OCI-LY3 (cell line): ENCODE results near the gene RBMS3.

Experiments
- H2AFZ ChIP-seq: fragments of 200-600, 300-600 bp; shearing (Covaris generic); 2 replicates; pipeline ENCODE4 v1.6.0; 2014; ENCODE audit warnings: antibody characterized with exemption, low read depth, low read length
- H3K27ac ChIP-seq: fragments of 200-600, 300-600 bp; sonication (generic); 2 replicates; pipeline ENCODE4 v1.5.1; 2014; ENCODE audit warnings: mild to moderate bottlenecking, low read length, moderate library complexity, mixed read lengths
- H3K27me3 ChIP-seq: fragments of 200-600, 300-600 bp; sonication (generic); 2 replicates; pipeline ENCODE4 v1.6.1; 2014; ENCODE audit warnings: low read depth, low read length, mixed read lengths
- H3K36me3 ChIP-seq: fragments of 200-600, 300-600 bp; sonication (generic); replicated peaks from 2 replicates; pipeline ENCODE3; 2014; ENCODE audit warnings: low read depth, low read length, mixed read lengths
- H3K4me1 ChIP-seq: fragments of 300-600, 200-600 bp; sonication (generic); 2 replicates; pipeline ENCODE4 v1.6.1; 2014; ENCODE audit warnings: low read length, mixed read lengths
- H3K4me2 ChIP-seq: fragments of 200-600, 300-600 bp; sonication (generic); 2 replicates; pipeline ENCODE4 v1.6.1; 2014; ENCODE audit warnings: low read length, mixed read lengths
- H3K4me3 ChIP-seq: fragments of 300-600, 200-600 bp; sonication (generic); 2 replicates; pipeline ENCODE4 v1.5.1; 2014; ENCODE audit warnings: antibody characterized with exemption, mild to moderate bottlenecking, low read length, moderate library complexity
- H3K79me2 ChIP-seq: fragments of 300-600, 200-600 bp; shearing (Covaris generic); 2 replicates; pipeline ENCODE4 v1.6.1; 2014; ENCODE audit warnings: mild to moderate bottlenecking, low read length, mixed read lengths
- H3K9ac ChIP-seq: fragments of 300-600, 200-600 bp; shearing (Covaris generic); 2 replicates; pipeline ENCODE4 v1.6.0; 2014; ENCODE audit warnings: mild to moderate bottlenecking, low read length, moderate library complexity
- H3K9me3 ChIP-seq: fragments of 200-600, 300-600 bp; shearing (Covaris generic); 2 replicates; pipeline ENCODE4 v1.6.1; 2014; ENCODE audit warnings: low read length, mixed read lengths; ENCODE audit not compliant: insufficient read depth
- H4K20me1 ChIP-seq: fragments of 200-600, 300-600 bp; sonication (generic); 2 replicates; pipeline ENCODE4 v1.6.1; 2016; ENCODE audit warnings: low read length, mixed read lengths; ENCODE audit not compliant: insufficient read depth
- CTCF ChIP-seq: fragments of 200-600, 300-600 bp; sonication (generic); IDR thresholded peaks from 2 replicates; pipeline ENCODE4 v1.5.1; 2014; ENCODE audit warnings: antibody characterized with exemption, low read length, low read depth
- EZH2phosphoT487 ChIP-seq: fragments of 200-600 bp; shearing (Covaris generic); IDR thresholded peaks from 2 replicates; pipeline ENCODE4 v1.6.1; 2018; ENCODE audit warnings: antibody characterized with exemption, mixed run types, low read depth

Gene RBMS3

GRCh38 chr3:29344935-29345334, 64.1 kb downstream of the RBMS3 start:
- Histone ChIP-seq H3K9ac (no peak overlapping the region), H3K4me1 (no peaks in the 10 kb centered on the region)

GRCh38 chr3:29345516-29346300, 64.8 kb downstream of the RBMS3 start:
- Histone ChIP-seq H3K4me2 (no peak overlapping the region), H3K27me3 (0 out of 2 replicates have a peak, but pooled peaks cover 3% of the 10 kb centered on the region), H3K27ac (no peak overlapping the region), H2AFZ (no peak overlapping the region), H3K4me1 (no peaks in the 10 kb centered on the region), H4K20me1 (no peaks in the 10 kb centered on the region), H3K36me3 (no peaks in the 10 kb centered on the region), H3K9me3 (no peaks in the 10 kb centered on the region), H3K79me2 (no peaks in the 10 kb centered on the region), H3K9ac (no peak overlapping the region), H3K4me3 (no peak overlapping the region)
- TF ChIP-seq CTCF (no peak), EZH2phosphoT487 (no peak)

More at GRCh38 chr3:29344935-29345334, 64.1 kb downstream of the RBMS3 start:
- Histone ChIP-seq H3K36me3 (no peaks in the 10 kb centered on the region), H3K27ac (no peak overlapping the region), H3K4me3 (no peak overlapping the region), H3K4me2 (no peak overlapping the region), H4K20me1 (no peaks in the 10 kb centered on the region), H3K9me3 (no peaks in the 10 kb centered on the region), H2AFZ (no peak overlapping the region), H3K79me2 (no peaks in the 10 kb centered on the region), H3K27me3 (0 out of 2 replicates have a peak, but pooled peaks cover 3% of the 10 kb centered on the region)
- TF ChIP-seq EZH2phosphoT487 = no peak
- no peak for TF ChIP-seq CTCF

GRCh38 chr3:29346828-29347227, 66.0 kb downstream of the RBMS3 start:
- H3K4me1 ChIP-seq = no peaks in the 10 kb centered on the region

More at GRCh38 chr3:29346828-29347227, 66.0 kb downstream of the RBMS3 start:
- Histone ChIP-seq H3K36me3 (no peaks in the 10 kb centered on the region), H3K79me2 (no peaks in the 10 kb centered on the region), H3K4me2 (no peak overlapping the region), H3K27ac (no peak overlapping the region), H2AFZ (no peak overlapping the region), H3K9me3 (no peaks in the 10 kb centered on the region), H3K4me3 (no peak overlapping the region), H3K9ac (no peak overlapping the region), H4K20me1 (no peaks in the 10 kb centered on the region), H3K27me3 (0 out of 2 replicates have a peak, but pooled peaks cover 3% of the 10 kb centered on the region)
- TF ChIP-seq CTCF (no peak), EZH2phosphoT487 (no peak)
